HCT116 (cell line): ENCODE data around the gene CNDP1. TPM values are rescaled to one million over a fixed set of nuclear protein-coding genes. Genes with fewer than 3 reads are reported as not detected.

Experiments used
- ATAC-seq: fragments of 200-7000 bp; cut with Tn5 transposase; 2 replicates; pipeline ENCODE4 v1.9.1; 2020; ENCODE audit warnings: mild to moderate bottlenecking, moderate library complexity
- BruUV-seq: library from RNA; stranded (reverse); fragments of 400-500 nt; replicated peaks from 2 replicates; lab custom pipeline; 2021; lab: Mats Ljungman, UMichigan
- CTCF ChIA-PET: fragments of 300-600 bp; sonication (Branson Sonifier 250); formaldehyde crosslinking; loops from one replicate; lab custom pipeline; 2021; ENCODE audit warnings: antibody characterized with exemption; lab: Charles Lee
- POLR2A ChIA-PET: fragments of 300-600, 350-600 bp; sonication (Branson Sonifier 250); formaldehyde crosslinking; loops from one replicate; lab custom pipeline; 2021; ENCODE audit warnings: antibody characterized with exemption; lab: Charles Lee
- RAD21 ChIA-PET, 2 experiments: fragments of 300-600 bp; sonication (Branson Sonifier 250); formaldehyde crosslinking; loops; one replicate each; lab custom pipeline; 2023; ENCODE audit warnings: low total read pairs in 2 of 2; ENCODE audit not compliant: uncharacterized antibody in 2 of 2, unreplicated experiment in 2 of 2, low non-redundant PET in 1 of 2; lab: Charles Lee
- DNase-seq: peaks from one replicate; pipeline ENCODE4 v3.0.0-alpha.2; 2010; ENCODE audit warnings: low read depth, low spot score
- H2AFZ ChIP-seq: fragments of 200-600 bp; shearing (Covaris generic), sonication (generic); 2 replicates; pipeline ENCODE4 v1.6.1; 2017; ENCODE audit warnings: low read depth, mixed run types, mixed read lengths, antibody characterized with exemption, low read length; ENCODE audit not compliant: poor library complexity, severe bottlenecking
- H3K27ac ChIP-seq: 2 replicates; pipeline ENCODE4 v1.5.1; 2012; ENCODE audit warnings: low read depth, low read length
- H3K27me3 ChIP-seq: fragments of 200-600 bp; sonication (generic); 2 replicates; pipeline ENCODE4 v1.6.1; 2016; ENCODE audit warnings: mixed run types, low read length, mixed read lengths; ENCODE audit not compliant: insufficient read depth
- H3K36me3 ChIP-seq, 2 experiments: fragments of 200-500 bp in 1 of 2; fragments of 200-600 bp in 1 of 2; sonication (Bioruptor generic) in 1 of 2; sonication (generic) in 1 of 2; 2 replicates each; pipeline versions ENCODE4 v1.5.1 to v1.6.1; 2014 to 2016; ENCODE audit warnings: low read length in 2 of 2, inconsistent platforms in 1 of 2, mixed read lengths in 1 of 2, mixed run types in 1 of 2; ENCODE audit not compliant: insufficient read depth in 2 of 2, control insufficient read depth in 1 of 2
- H3K4me1 ChIP-seq, 2 experiments: fragments of 200-600 bp in 1 of 2; sonication (generic) in 1 of 2; 2 replicates each; pipeline versions ENCODE4 v1.5.1 to v1.6.1; 2012 to 2017; ENCODE audit warnings: low read length in 2 of 2, inconsistent platforms in 1 of 2, mild to moderate bottlenecking in 1 of 2, mixed read lengths in 1 of 2, mixed run types in 1 of 2, moderate library complexity in 1 of 2; ENCODE audit not compliant: insufficient read depth in 2 of 2, control insufficient read depth in 1 of 2
- H3K4me2 ChIP-seq: fragments of 200-600 bp; sonication (generic); 2 replicates; pipeline ENCODE4 v1.6.1; 2017; ENCODE audit warnings: mixed run types, low read length, mixed read lengths
- H3K4me3 ChIP-seq, 2 experiments: fragments of 200-600 bp in 1 of 2; sonication (generic) in 1 of 2; replicated peaks in 1 of 2; 2 replicates each; pipeline ENCODE4 v1.5.1; 2011 to 2016; ENCODE audit warnings: low read length in 2 of 2, control low read depth in 1 of 2, low read depth in 1 of 2, mild to moderate bottlenecking in 1 of 2, mixed read lengths in 1 of 2, mixed run types in 1 of 2
- H3K79me2 ChIP-seq: fragments of 200-600 bp; sonication (generic); 2 replicates; pipeline ENCODE4 v1.6.1; 2017; ENCODE audit warnings: mild to moderate bottlenecking, mixed run types, low read length, moderate library complexity, mixed read lengths; ENCODE audit not compliant: insufficient read depth
- H3K9ac ChIP-seq: fragments of 200-600 bp; sonication (generic); 2 replicates; pipeline ENCODE4 v1.6.1; 2016; ENCODE audit warnings: low read length, mixed read lengths
- H3K9me2 ChIP-seq: fragments of 200-600 bp; sonication (generic), shearing (Covaris generic); 2 replicates; pipeline ENCODE4 v1.6.1; 2017; ENCODE audit warnings: mixed run types, mild to moderate bottlenecking, moderate library complexity; ENCODE audit not compliant: insufficient read depth
- H3K9me3 ChIP-seq, 2 experiments: fragments of 200-500 bp in 1 of 2; fragments of 200-600 bp in 1 of 2; sonication (Bioruptor generic) in 1 of 2; sonication (generic) in 1 of 2; 2 replicates each; pipeline ENCODE4 v1.6.1; 2014 to 2017; ENCODE audit warnings: low read length in 2 of 2, mixed read lengths in 2 of 2, inconsistent platforms in 1 of 2, low read depth in 1 of 2, mild to moderate bottlenecking in 1 of 2, mixed run types in 1 of 2, moderate library complexity in 1 of 2; ENCODE audit not compliant: control insufficient read depth in 1 of 2, insufficient read depth in 1 of 2
- H4K20me1 ChIP-seq: fragments of 200-600 bp; sonication (generic), shearing (Covaris generic); 2 replicates; pipeline ENCODE4 v1.6.1; 2017; ENCODE audit warnings: mixed run types, mild to moderate bottlenecking, moderate library complexity; ENCODE audit not compliant: insufficient read depth
- ATF3 ChIP-seq: IDR thresholded peaks from 2 replicates; pipeline ENCODE4 v1.6.1; 2012
- CEBPB ChIP-seq: IDR thresholded peaks from 2 replicates; pipeline ENCODE4 v1.6.1; 2012; ENCODE audit warnings: low read depth
- CTCF ChIP-seq, 3 experiments: fragments of 200-600 bp in 1 of 3; sonication (generic) in 1 of 3; IDR thresholded peaks in 2 of 3; conservative IDR thresholded peaks in 1 of 3; 2 replicates each; pipeline ENCODE4 v1.5.1; 2012 to 2017; ENCODE audit warnings: low read depth in 2 of 3, low read length in 2 of 3, antibody characterized with exemption in 1 of 3, borderline replicate concordance in 1 of 3, control low read depth in 1 of 3, mild to moderate bottlenecking in 1 of 3, mixed read lengths in 1 of 3, mixed run types in 1 of 3, moderate library complexity in 1 of 3; ENCODE audit not compliant: insufficient read depth in 1 of 3
- ELF1 ChIP-seq: IDR thresholded peaks from 2 replicates; pipeline ENCODE4 v1.6.1; 2012; ENCODE audit warnings: low read depth, borderline replicate concordance
- JUND ChIP-seq: IDR thresholded peaks from 2 replicates; pipeline ENCODE4 v1.6.1; 2012
- POLR2A ChIP-seq: IDR thresholded peaks from 2 replicates; pipeline ENCODE4 v1.7.0; 2011; ENCODE audit warnings: borderline replicate concordance; ENCODE audit not compliant: insufficient read depth, insufficient read length; ENCODE audit errors: extremely low read depth
- POLR2AphosphoS5 ChIP-seq: IDR thresholded peaks from 2 replicates; pipeline ENCODE4 v1.6.1; 2011; ENCODE audit warnings: mild to moderate bottlenecking, low read depth, low read length, moderate library complexity
- RAD21 ChIP-seq: IDR thresholded peaks from 2 replicates; pipeline ENCODE4 v1.6.1; 2012; ENCODE audit warnings: low read depth, mild to moderate bottlenecking
- SIN3A ChIP-seq: IDR thresholded peaks from 2 replicates; pipeline ENCODE4 v1.6.1; 2012; ENCODE audit warnings: low read depth
- SRF ChIP-seq: IDR thresholded peaks from 2 replicates; pipeline ENCODE4 v1.6.1; 2012; ENCODE audit warnings: low read depth
- TCF7L2 ChIP-seq: IDR thresholded peaks from 2 replicates; pipeline ENCODE4 v1.7.0; 2011; ENCODE audit warnings: borderline replicate concordance, inconsistent platforms; ENCODE audit not compliant: insufficient read depth, insufficient read length; ENCODE audit errors: extremely low read depth
- intact Hi-C: fragments of 100-400 bp; cut with micrococcal nuclease; formaldehyde crosslinking; loops from 2 replicates; pipeline ENCODE4 v1.10.0; 2022
- total RNA-seq: library from RNA; stranded (reverse); gene quantifications from one replicate; pipeline ENCODE4 v1.2.1, GENCODE V29; 2021; ENCODE audit not compliant: unreplicated experiment

Gene CNDP1
- total RNA-seq, 1 experiment from 2014 or later = not detected

GRCh38 chr18:74582642-74583041 is 48.3 kb downstream of the CNDP1 start:
- H3K4me3 ChIP-seq = no peak overlapping the region
- TF ChIP-seq POLR2AphosphoS5 (no peak), TCF7L2 (no peak), ATF3 (no peak), CTCF (IDR thresholded peaks at IDR 0.05 in 2 of 3, conservative IDR thresholded peaks at IDR 0.05 in 1 of 3; ENCODE audit: borderline replicate concordance in 1 of 3, insufficient read depth in 1 of 3, low read depth in 2 of 3, low read length in 2 of 3) (no peak), SIN3A (no peak), POLR2A (no peak), SRF (no peak), CEBPB (no peak)
- H3K9me2 ChIP-seq = no peaks in the 10 kb centered on the region
- ChIA-PET RAD21 (no interaction called here), CTCF (no interaction called here), POLR2A (no interaction called here)
- no TSS peak for BruUV-seq
- no peak overlapping the region for H3K27ac ChIP-seq
- DNase-seq (no peak), ATAC-seq (no peak)
- no peaks in the 10 kb centered on the region for H3K4me1 ChIP-seq
- no peaks in the 10 kb centered on the region for H3K79me2 ChIP-seq
- no peaks in the 10 kb centered on the region for H3K9me3 ChIP-seq
- intact Hi-C loops = no loop called here
- no peaks in the 10 kb centered on the region for H4K20me1 ChIP-seq
- H3K9ac ChIP-seq = no peak overlapping the region
- H3K27me3 ChIP-seq = peaks cover 41% of the 10 kb centered on the region
- no peak overlapping the region for H3K4me2 ChIP-seq
- no peak overlapping the region for H2AFZ ChIP-seq
- H3K36me3 ChIP-seq = no peaks in the 10 kb centered on the region

- Histone ChIP-seq H3K9ac (no peak overlapping the region), H4K20me1 (no peaks in the 10 kb centered on the region), H3K4me1 (no peaks in the 10 kb centered on the region), H3K9me3 (no peaks in the 10 kb centered on the region), H3K9me2 (no peaks in the 10 kb centered on the region), H3K27me3 (peaks cover 33% of the 10 kb centered on the region), H3K36me3 (no peaks in the 10 kb centered on the region), H3K4me2 (no peak overlapping the region), H3K79me2 (no peaks in the 10 kb centered on the region), H3K27ac (no peak overlapping the region), H2AFZ (no peak overlapping the region), H3K4me3 (no peak overlapping the region)
- ChIA-PET CTCF (no interaction called here), RAD21 (no interaction called here), POLR2A (no interaction called here)
- DNase-seq = no peak
- TF ChIP-seq RAD21 (no peak), SIN3A (no peak), JUND (no peak), ELF1 (no peak), SRF (no peak), POLR2A (no peak)
- no TSS peak for BruUV-seq
- intact Hi-C loops = no loop called here
- no peak for ATAC-seq
Observed at GRCh38 chr18:74587441-74587840, 53.1 kb downstream of the CNDP1 start.
